NCI-H524 (cell line): ENCODE measurements around the gene ANAPC5.
A peak's percentile ranks its signal among the peaks of the same experiment; 100 is the strongest.
"Not testable (repeated sequence)": the region's sequence is repeated elsewhere in the genome, so short reads cannot be mapped to it uniquely, and the experiment has no call there.

Experiments
- DNase-seq, 2 experiments: peaks; one replicate each; lab custom pipeline; 2025; lab: John Stamatoyannopoulos, UW

ANAPC5 gene

GRCh38 chr12:121307397-121307796, 44.8 kb downstream of the ANAPC5 start:
- not testable (repeated sequence) for DNase-seq

- no peak for DNase-seq
Observed at GRCh38 chr12:121304306-121304705, 47.9 kb downstream of the ANAPC5 start.

GRCh38 chr12:121301876-121302275, 50.3 kb downstream of the ANAPC5 start:
- DNase-seq, result no peak

- no peak for DNase-seq
Observed at GRCh38 chr12:121300083-121300819, 52.0 kb downstream of the ANAPC5 start.

GRCh38 chr12:121299662-121300061, 52.5 kb downstream of the ANAPC5 start:
- no peak for DNase-seq

- not testable (repeated sequence) for DNase-seq
Observed at GRCh38 chr12:121298411-121298810, 53.8 kb downstream of the ANAPC5 start.

- peak in 1 of 2 experiments; percentile 25 for DNase-seq
Observed at GRCh38 chr12:121297435-121297991, 54.7 kb downstream of the ANAPC5 start.

GRCh38 chr12:121296618-121297434, 55.4 kb downstream of the ANAPC5 start, which contains the start of gene CAMKK2:
Gene CAMKK2 (minus strand): TSS chr12:121296709. CDS start chr12:121274526, 22,183 bp downstream.
- DNase-seq, result peak; percentile 44 to 77

- DNase-seq, result peak in 1 of 2 experiments; percentile 26
Observed at GRCh38 chr12:121295746-121296617, 56.2 kb downstream of the ANAPC5 start.

GRCh38 chr12:121295116-121295745, 57.0 kb downstream of the ANAPC5 start:
- peak in 1 of 2 experiments; percentile 19 for DNase-seq

GRCh38 chr12:121294151-121294889, 57.9 kb downstream of the ANAPC5 start:
- no peak for DNase-seq

GRCh38 chr12:121293603-121294002, 58.6 kb downstream of the ANAPC5 start:
- DNase-seq, result no peak

GRCh38 chr12:121290410-121290809, 61.8 kb downstream of the ANAPC5 start:
- no peak for DNase-seq

- DNase-seq, result no peak
Observed at GRCh38 chr12:121289962-121290361, 62.2 kb downstream of the ANAPC5 start.

GRCh38 chr12:121288986-121289385, 63.2 kb downstream of the ANAPC5 start:
- no peak for DNase-seq

- DNase-seq, result no peak
Observed at GRCh38 chr12:121288158-121288845, 63.9 kb downstream of the ANAPC5 start.

- DNase-seq, result no peak
Observed at GRCh38 chr12:121287267-121287954, 64.8 kb downstream of the ANAPC5 start.

GRCh38 chr12:121285856-121286255, 66.4 kb downstream of the ANAPC5 start:
- no peak for DNase-seq
